Osteocyte (in vitro differentiated cells): ENCODE measurements around the gene PCDHGB5. TPM values are rescaled to one million over a fixed set of nuclear protein-coding genes. Genes with fewer than 3 reads are reported as not detected.
"Not testable (repeated sequence)": the region's sequence is repeated elsewhere in the genome, so short reads cannot be mapped to it uniquely, and the experiment has no call there.

ENCODE experiments used
- DNase-seq: peaks from one replicate; pipeline ENCODE4 v3.0.0; 2021; ENCODE audit warnings: mixed read lengths; ENCODE audit not compliant: unreplicated experiment; ENCODE audit errors: extremely low spot score
- H3K27ac Mint-ChIP-seq: one replicate; pipeline ENCODE4 v1.8.0; 2021; ENCODE audit warnings: mild to moderate bottlenecking, mixed read lengths; ENCODE audit not compliant: unreplicated experiment
- H3K27me3 Mint-ChIP-seq: one replicate; pipeline ENCODE4 v1.8.0; 2021; ENCODE audit warnings: mixed read lengths; ENCODE audit not compliant: unreplicated experiment
- H3K36me3 Mint-ChIP-seq: one replicate; pipeline ENCODE4 v1.8.0; 2021; ENCODE audit warnings: mixed read lengths; ENCODE audit not compliant: unreplicated experiment
- H3K4me1 Mint-ChIP-seq: one replicate; pipeline ENCODE4 v1.8.0; 2021; ENCODE audit warnings: mixed read lengths; ENCODE audit not compliant: unreplicated experiment
- H3K4me3 Mint-ChIP-seq: one replicate; pipeline ENCODE4 v1.8.0; 2021; ENCODE audit warnings: mild to moderate bottlenecking, moderate library complexity, mixed read lengths; ENCODE audit not compliant: unreplicated experiment
- H3K9me3 Mint-ChIP-seq: one replicate; pipeline ENCODE4 v1.8.0; 2021; ENCODE audit warnings: mixed read lengths; ENCODE audit not compliant: unreplicated experiment
- total RNA-seq: library from RNA; stranded (reverse); gene quantifications from 2 replicates; pipeline ENCODE4 v1.2.1, GENCODE V29; 2021
- TF ChIP-seq, protein P1 (sequence below): fragments of 200-600 bp; sonication (generic); IDR thresholded peaks from 2 replicates; pipeline ENCODE4 v1.5.0; 2021; ENCODE audit warnings: antibody characterized with exemption, mild to moderate bottlenecking, moderate library complexity

Gene PCDHGB5
- total RNA-seq, 1 donor from 2014 or later: 1.3 TPM

DNA sequence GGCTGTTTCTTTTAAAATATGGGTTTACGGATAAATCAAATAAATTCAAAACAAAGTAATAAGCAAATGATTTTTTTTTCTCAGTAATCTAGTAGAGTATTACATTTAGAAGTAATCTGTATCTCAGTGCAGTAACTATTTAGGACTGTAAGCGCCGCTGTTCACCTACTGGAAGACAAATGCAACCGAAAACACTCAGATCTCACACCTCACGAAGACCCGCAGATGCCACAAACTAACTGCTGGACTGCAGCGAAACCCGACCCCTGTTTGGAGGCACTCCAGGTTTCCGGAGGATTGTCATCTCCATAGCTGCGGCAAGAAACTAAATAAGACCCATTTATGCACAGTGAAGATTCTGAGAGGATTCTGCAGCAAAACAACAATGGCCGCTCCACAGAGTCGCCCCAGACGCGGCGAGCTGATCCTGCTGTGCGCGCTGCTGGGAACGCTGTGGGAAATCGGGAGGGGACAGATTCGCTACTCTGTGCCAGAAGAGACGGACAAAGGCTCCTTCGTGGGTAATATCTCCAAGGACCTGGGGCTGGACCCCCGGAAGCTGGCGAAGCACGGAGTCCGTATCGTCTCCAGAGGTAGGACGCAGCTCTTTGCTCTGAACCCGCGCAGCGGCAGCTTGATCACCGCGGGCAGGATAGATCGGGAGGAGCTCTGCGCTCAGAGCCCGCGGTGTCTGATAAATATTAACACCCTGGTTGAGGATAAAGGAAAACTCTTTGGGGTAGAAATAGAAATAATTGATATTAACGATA lies 5.1 kb upstream of the PCDHGB5 start, which contains the start of gene PCDHGA8:
Gene PCDHGA8, plus strand, starts transcription at position 205 of the 770 bp plus-strand sequence. Its CDS starts 181 bp downstream, at position 386.
- Mint-ChIP-seq H3K4me3 (no peak within 1 kb of the TSS), H3K36me3 (peaks cover 9% of the 10 kb centered on the region)

DNA sequence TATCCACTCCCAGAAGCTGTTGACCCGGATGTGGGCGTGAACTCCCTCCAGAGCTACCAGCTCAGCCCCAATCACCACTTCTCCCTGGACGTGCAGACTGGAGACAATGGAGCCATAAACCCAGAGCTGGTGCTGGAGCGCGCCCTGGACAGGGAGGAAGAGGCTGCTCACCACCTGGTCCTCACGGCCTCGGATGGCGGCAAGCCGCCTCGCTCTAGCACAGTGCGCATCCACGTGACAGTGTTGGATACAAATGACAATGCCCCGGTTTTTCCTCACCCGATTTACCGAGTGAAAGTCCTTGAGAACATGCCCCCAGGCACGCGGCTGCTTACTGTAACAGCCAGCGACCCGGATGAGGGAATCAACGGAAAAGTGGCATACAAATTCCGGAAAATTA lies 4.5 kb upstream of the PCDHGB5 start:
- H3K9me3 Mint-ChIP-seq: peaks cover 30% of the 10 kb centered on the region
- TF ChIP-seq, protein P1, sequence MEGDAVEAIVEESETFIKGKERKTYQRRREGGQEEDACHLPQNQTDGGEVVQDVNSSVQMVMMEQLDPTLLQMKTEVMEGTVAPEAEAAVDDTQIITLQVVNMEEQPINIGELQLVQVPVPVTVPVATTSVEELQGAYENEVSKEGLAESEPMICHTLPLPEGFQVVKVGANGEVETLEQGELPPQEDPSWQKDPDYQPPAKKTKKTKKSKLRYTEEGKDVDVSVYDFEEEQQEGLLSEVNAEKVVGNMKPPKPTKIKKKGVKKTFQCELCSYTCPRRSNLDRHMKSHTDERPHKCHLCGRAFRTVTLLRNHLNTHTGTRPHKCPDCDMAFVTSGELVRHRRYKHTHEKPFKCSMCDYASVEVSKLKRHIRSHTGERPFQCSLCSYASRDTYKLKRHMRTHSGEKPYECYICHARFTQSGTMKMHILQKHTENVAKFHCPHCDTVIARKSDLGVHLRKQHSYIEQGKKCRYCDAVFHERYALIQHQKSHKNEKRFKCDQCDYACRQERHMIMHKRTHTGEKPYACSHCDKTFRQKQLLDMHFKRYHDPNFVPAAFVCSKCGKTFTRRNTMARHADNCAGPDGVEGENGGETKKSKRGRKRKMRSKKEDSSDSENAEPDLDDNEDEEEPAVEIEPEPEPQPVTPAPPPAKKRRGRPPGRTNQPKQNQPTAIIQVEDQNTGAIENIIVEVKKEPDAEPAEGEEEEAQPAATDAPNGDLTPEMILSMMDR: no peak
- H3K36me3 Mint-ChIP-seq: peaks cover 9% of the 10 kb centered on the region
- no peak overlapping the region for H3K27ac Mint-ChIP-seq
- no peak for DNase-seq
- H3K4me3 Mint-ChIP-seq: no peak overlapping the region
- no peaks in the 10 kb centered on the region for H3K27me3 Mint-ChIP-seq
- no peaks in the 10 kb centered on the region for H3K4me1 Mint-ChIP-seq

More for the DNA sequence above, 5.1 kb upstream of the PCDHGB5 start, which contains the start of gene PCDHGA8:
- H3K4me1 Mint-ChIP-seq: no peaks in the 10 kb centered on the region
- DNase-seq: no peak
- TF ChIP-seq, protein P1: no peak
- no peak within 1 kb of the TSS for H3K27ac Mint-ChIP-seq
- H3K27me3 Mint-ChIP-seq: no peaks in the 10 kb centered on the region
- peaks cover 30% of the 10 kb centered on the region for H3K9me3 Mint-ChIP-seq

DNA sequence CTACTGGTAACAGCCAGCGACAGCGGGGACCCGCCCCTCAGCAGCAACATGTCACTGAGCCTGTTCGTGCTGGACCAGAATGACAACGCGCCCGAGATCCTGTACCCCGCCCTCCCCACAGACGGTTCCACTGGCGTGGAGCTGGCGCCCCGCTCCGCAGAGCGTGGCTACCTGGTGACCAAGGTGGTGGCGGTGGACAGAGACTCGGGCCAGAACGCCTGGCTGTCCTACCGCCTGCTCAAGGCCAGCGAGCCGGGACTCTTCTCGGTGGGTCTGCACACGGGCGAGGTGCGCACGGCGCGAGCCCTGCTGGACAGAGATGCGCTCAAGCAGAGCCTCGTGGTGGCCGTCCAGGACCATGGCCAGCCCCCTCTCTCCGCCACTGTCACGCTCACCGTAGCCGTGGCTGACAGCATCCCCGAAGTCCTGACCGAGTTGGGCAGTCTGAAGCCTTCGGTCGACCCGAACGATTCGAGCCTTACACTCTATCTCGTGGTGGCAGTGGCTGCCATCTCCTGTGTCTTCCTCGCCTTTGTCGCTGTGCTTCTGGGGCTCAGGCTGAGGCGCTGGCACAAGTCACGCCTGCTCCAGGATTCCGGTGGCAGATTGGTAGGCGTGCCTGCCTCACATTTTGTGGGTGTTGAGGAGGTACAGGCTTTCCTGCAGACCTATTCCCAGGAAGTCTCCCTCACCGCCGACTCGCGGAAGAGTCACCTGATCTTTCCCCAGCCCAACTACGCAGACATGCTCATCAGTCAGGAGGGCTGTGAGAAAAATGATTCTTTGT lies 3.2 kb upstream of the PCDHGB5 start:
- not testable (repeated sequence) for H3K4me1 Mint-ChIP-seq, DNase-seq, H3K36me3 Mint-ChIP-seq, H3K4me3 Mint-ChIP-seq, H3K27ac Mint-ChIP-seq, H3K27me3 Mint-ChIP-seq
- H3K9me3 Mint-ChIP-seq: peaks cover 23% of the 10 kb centered on the region

DNA sequence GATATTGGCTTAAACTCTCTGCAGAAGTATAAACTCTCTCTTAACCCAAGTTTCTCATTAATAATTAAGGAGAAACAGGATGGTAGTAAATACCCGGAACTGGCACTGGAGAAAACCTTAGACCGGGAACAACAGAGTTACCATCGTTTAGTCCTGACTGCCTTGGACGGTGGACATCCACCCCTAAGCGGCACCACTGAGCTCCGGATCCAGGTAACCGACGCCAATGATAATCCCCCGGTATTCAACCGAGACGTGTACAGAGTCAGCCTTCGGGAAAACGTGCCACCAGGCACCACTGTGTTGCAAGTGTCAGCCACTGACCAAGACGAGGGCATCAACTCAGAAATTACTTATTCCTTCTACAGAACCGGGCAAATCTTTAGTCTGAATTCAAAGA lies 861 bp downstream of the PCDHGB5 start:
- Mint-ChIP-seq H3K9me3 (peaks cover 12% of the 10 kb centered on the region), H3K36me3 (peaks cover 7% of the 10 kb centered on the region), H3K27me3 (no peaks in the 10 kb centered on the region), H3K27ac (no peak overlapping the region), H3K4me1 (no peaks in the 10 kb centered on the region), H3K4me3 (no peak overlapping the region)
- no peak for DNase-seq
- TF ChIP-seq, protein P1: no peak

DNA sequence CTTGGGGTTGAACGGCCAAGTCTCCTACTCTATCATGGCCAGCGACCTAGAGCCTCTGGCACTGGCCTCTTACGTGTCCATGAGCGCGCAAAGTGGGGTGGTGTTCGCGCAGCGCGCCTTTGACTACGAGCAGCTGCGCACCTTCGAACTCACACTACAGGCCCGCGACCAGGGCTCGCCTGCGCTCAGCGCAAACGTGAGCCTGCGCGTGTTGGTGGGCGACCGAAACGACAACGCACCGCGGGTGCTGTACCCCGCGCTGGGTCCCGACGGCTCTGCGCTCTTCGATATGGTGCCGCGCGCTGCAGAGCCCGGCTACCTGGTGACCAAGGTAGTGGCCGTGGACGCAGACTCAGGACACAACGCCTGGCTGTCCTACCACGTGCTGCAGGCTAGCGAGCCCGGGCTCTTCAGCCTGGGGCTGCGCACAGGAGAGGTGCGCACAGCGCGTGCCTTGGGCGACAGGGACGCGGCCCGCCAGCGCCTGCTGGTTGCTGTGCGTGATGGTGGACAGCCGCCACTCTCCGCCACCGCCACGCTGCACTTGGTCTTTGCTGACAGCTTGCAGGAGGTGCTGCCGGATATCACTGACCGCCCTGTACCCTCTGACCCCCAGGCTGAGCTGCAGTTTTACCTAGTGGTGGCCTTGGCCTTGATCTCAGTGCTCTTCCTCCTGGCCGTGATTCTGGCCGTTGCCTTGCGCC lies 2.0 kb downstream of the PCDHGB5 start:
- TF ChIP-seq, protein P1: no peak
- Mint-ChIP-seq H3K4me1 (no peaks in the 10 kb centered on the region), H3K36me3 (peaks cover 4% of the 10 kb centered on the region), H3K4me3 (no peak overlapping the region), H3K27ac (no peak overlapping the region), H3K9me3 (peaks cover 11% of the 10 kb centered on the region), H3K27me3 (no peaks in the 10 kb centered on the region)
- no peak for DNase-seq
